VCaP (cell line): ENCODE data around the gene SIPA1L3.

ENCODE experiments used
- H3K27ac ChIP-seq: fragments of 450-650 bp; 2 replicates; pipeline ENCODE4 v1.5.1; 2017
- TF ChIP-seq, protein P1 (sequence below): fragments of 450-650 bp; conservative IDR thresholded peaks from 2 replicates; pipeline ENCODE4 v1.5.1; 2017; ENCODE audit warnings: mild to moderate bottlenecking, moderate library complexity

SIPA1L3 gene

DNA sequence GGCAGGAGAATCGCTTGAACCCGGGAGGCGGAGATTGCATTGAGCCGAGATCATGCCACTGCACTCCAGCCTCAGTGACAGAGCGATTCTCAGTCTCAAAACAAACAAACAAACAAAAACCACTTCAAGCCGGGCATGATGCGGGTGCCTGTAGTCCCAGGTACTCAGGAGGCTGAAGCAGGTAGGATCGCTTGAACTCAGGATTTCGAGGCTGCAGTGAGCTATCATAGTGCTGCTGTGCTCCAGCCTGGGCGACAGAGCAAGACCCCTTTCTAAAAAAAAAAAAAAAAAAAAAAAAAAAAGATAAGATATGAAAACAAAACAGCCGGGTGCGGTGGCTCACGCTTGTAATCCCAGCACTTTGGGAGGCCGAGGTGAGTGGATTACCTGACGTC lies 336.3 kb downstream of the SIPA1L3 start:
- H3K27ac ChIP-seq: peak overlapping the region; percentile 51; the same call in 1 of the 2 replicates
- TF ChIP-seq, protein P1, sequence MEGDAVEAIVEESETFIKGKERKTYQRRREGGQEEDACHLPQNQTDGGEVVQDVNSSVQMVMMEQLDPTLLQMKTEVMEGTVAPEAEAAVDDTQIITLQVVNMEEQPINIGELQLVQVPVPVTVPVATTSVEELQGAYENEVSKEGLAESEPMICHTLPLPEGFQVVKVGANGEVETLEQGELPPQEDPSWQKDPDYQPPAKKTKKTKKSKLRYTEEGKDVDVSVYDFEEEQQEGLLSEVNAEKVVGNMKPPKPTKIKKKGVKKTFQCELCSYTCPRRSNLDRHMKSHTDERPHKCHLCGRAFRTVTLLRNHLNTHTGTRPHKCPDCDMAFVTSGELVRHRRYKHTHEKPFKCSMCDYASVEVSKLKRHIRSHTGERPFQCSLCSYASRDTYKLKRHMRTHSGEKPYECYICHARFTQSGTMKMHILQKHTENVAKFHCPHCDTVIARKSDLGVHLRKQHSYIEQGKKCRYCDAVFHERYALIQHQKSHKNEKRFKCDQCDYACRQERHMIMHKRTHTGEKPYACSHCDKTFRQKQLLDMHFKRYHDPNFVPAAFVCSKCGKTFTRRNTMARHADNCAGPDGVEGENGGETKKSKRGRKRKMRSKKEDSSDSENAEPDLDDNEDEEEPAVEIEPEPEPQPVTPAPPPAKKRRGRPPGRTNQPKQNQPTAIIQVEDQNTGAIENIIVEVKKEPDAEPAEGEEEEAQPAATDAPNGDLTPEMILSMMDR: no peak

GRCh38 chr19:38245826-38246498 lies 339.0 kb downstream of the SIPA1L3 start:
- TF ChIP-seq, protein P1: no peak
- no peak overlapping the region for H3K27ac ChIP-seq

- TF ChIP-seq, protein P1: no peak
- no peak overlapping the region for H3K27ac ChIP-seq
These were observed 340.1 kb downstream of the SIPA1L3 start for GRCh38 chr19:38247126-38247525.

- TF ChIP-seq, protein P1: no peak
- H3K27ac ChIP-seq: no peak overlapping the region
These were observed 340.8 kb downstream of the SIPA1L3 start for GRCh38 chr19:38247734-38248268.

DNA sequence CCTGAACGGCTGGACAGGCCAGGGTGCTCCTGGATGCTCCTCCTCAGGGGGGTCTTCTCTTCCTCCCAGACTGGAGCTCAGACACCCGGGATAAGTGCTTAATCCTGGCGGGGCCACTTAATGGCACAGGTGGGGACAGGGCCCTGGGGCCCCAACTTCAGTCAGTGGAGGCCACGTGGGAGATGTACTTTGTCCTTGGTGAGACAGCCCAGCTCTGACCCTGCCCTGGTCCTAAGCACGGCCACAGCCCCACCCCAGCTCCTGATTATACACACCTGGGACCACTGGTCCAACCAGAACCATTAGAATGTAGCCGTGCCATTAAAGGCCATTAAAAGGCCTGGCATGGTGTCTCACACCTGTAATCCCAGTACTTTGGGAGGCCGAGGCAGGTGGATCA lies 341.4 kb downstream of the SIPA1L3 start:
- no peak overlapping the region for H3K27ac ChIP-seq
- TF ChIP-seq, protein P1: no peak

- H3K27ac ChIP-seq: no peak overlapping the region
These were observed 343.4 kb downstream of the SIPA1L3 start for GRCh38 chr19:38250428-38250820.

GRCh38 chr19:38250821-38251563 lies 344.0 kb downstream of the SIPA1L3 start:
- TF ChIP-seq, protein P1: no peak
- no peak overlapping the region for H3K27ac ChIP-seq

More at GRCh38 chr19:38250428-38250820, 343.4 kb downstream of the SIPA1L3 start:
- TF ChIP-seq, protein P1: no peak
